IPS-20b (cell line): Measurements from ENCODE around the gene ATP5MG.

Experiments used
- H3K27ac ChIP-seq: one replicate; pipeline ENCODE4 v1.5.1; 2013; ENCODE audit warnings: low read length
- H3K27me3 ChIP-seq: 2 replicates; pipeline ENCODE4 v1.6.1; 2013; ENCODE audit warnings: mild to moderate bottlenecking, low read length, inconsistent platforms; ENCODE audit not compliant: insufficient read depth
- H3K36me3 ChIP-seq: 2 replicates; pipeline ENCODE4 v1.6.1; 2013; ENCODE audit warnings: low read depth, mild to moderate bottlenecking, inconsistent platforms, low read length, moderate library complexity; ENCODE audit not compliant: insufficient read depth
- H3K4me1 ChIP-seq: 2 replicates; pipeline ENCODE4 v1.6.1; 2013; ENCODE audit warnings: mild to moderate bottlenecking, control low read depth, inconsistent platforms, low read length, moderate library complexity; ENCODE audit not compliant: insufficient read depth
- H3K4me3 ChIP-seq: 2 replicates; pipeline ENCODE4 v1.5.1; 2013; ENCODE audit warnings: mild to moderate bottlenecking, low read length, inconsistent platforms
- H3K9ac ChIP-seq: 2 replicates; pipeline ENCODE4 v1.6.1; 2013; ENCODE audit warnings: low read depth, mild to moderate bottlenecking, inconsistent platforms, low read length, moderate library complexity
- H3K9me3 ChIP-seq: 2 replicates; pipeline ENCODE4 v1.6.1; 2013; ENCODE audit warnings: mild to moderate bottlenecking, low read depth, low read length, inconsistent platforms; ENCODE audit not compliant: insufficient read depth

The ATP5MG gene, protein sequence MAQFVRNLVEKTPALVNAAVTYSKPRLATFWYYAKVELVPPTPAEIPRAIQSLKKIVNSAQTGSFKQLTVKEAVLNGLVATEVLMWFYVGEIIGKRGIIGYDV

GRCh38 chr11:118401151-118401879 lies at the start of gene ATP5MG:
TSS of gene ATP5MG (plus strand) at chr11:118401606. CDS start at chr11:118401666, 60 bp downstream.
- H3K27me3 ChIP-seq, result no peaks in the 10 kb centered on the region
- 0 out of 2 replicates have a peak, but pooled peaks cover 3% of the 10 kb centered on the region for H3K4me1 ChIP-seq
- H3K9me3 ChIP-seq, result no peaks in the 10 kb centered on the region
- peak within 1 kb of the TSS; percentile 98 for H3K4me3 ChIP-seq
- peaks cover 37% of the 10 kb centered on the region for H3K36me3 ChIP-seq
- peak within 1 kb of the TSS; percentile 13 for H3K27ac ChIP-seq
- H3K9ac ChIP-seq, result peak within 1 kb of the TSS; percentile 95

DNA sequence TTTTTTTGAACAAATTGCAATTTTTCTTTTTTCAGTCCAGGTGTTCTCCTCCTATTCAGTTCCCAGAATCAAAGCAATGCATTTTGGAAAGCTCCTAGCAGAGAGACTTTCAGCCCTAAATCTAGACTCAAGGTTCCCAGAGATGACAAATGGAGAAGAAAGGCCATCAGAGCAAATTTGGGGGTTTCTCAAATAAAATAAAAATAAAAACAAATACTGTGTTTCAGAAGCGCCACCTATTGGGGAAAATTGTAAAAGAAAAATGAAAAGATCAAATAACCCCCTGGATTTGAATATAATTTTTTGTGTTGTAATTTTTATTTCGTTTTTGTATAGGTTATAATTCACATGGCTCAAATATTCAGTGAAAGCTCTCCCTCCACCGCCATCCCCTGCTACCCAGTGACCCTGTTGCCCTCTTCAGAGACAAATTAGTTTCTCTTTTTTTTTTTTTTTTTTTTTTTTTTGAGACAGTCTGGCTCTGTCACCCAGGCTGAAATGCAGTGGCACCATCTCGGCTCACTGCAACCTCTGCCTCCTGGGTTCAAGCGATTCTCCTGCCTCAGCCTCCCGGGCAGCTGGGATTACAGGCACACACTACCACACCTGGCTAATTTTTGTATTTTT lies 48.2 kb upstream of the ATP5MG start:
- no peak overlapping the region for H3K9ac ChIP-seq
- H3K9me3 ChIP-seq, result no peaks in the 10 kb centered on the region
- H3K27ac ChIP-seq, result no peak overlapping the region
- H3K27me3 ChIP-seq, result peaks cover 29% of the 10 kb centered on the region
- no peak overlapping the region for H3K4me3 ChIP-seq
- no peaks in the 10 kb centered on the region for H3K36me3 ChIP-seq
- no peaks in the 10 kb centered on the region for H3K4me1 ChIP-seq

- Histone ChIP-seq H3K9ac (no peak overlapping the region), H3K27ac (no peak overlapping the region), H3K36me3 (no peaks in the 10 kb centered on the region), H3K4me3 (no peak overlapping the region), H3K9me3 (no peaks in the 10 kb centered on the region), H3K27me3 (peaks cover 10% of the 10 kb centered on the region), H3K4me1 (peaks cover 2% of the 10 kb centered on the region; the same call in 1 of the 2 replicates)
Observed at GRCh38 chr11:118358071-118358470, 43.3 kb upstream of the ATP5MG start.

DNA sequence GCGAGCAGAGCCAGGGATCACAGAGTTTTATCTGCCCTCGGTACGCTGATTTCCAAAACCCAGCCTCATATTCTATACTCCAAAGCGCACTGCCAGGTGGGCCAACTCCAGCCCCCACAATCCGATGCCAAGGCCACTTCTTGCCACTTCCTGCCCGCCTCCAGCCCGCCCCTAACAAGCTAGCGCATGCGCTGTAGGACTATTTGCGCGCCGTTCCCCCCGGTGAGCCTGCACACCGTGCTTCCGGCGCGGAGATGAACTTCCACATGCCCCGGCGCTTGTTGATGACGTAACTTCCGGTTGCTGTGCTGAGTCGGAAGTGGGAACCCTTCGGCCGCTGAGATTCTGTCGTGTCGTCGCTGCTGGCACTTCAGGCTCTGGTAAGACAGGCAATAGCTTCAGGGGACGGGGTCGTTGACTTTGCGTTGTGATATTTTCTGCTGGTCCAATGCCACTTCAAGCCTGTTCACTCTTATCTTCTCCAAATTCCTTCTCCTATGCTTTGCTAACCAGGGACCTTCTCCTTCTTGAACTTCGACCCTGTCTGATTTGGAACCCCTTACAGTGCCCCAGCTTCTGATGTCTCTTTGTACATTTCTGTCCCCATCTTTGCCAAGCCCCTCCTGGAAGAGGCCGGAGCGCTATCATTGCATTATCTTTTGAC lies 42.0 kb upstream of the ATP5MG start, which contains the start of gene UBE4A:
UBE4A (plus strand) TSS at position 306 of the 664 bp plus-strand sequence. CDS start 5,481 bp downstream, outside the sequence.
- H3K27me3 ChIP-seq, result peaks cover 10% of the 10 kb centered on the region
- H3K27ac ChIP-seq, result no peak within 1 kb of the TSS
- peak within 1 kb of the TSS; percentile 97 for H3K4me3 ChIP-seq
- peak within 1 kb of the TSS; percentile 77; the same call in 1 of the 2 replicates for H3K9ac ChIP-seq
- H3K9me3 ChIP-seq, result no peaks in the 10 kb centered on the region
- peaks cover 2% of the 10 kb centered on the region; the same call in 1 of the 2 replicates for H3K4me1 ChIP-seq
- no peaks in the 10 kb centered on the region for H3K36me3 ChIP-seq

- H3K9me3 ChIP-seq, result no peaks in the 10 kb centered on the region
- H3K4me3 ChIP-seq, result no peak overlapping the region
- no peak overlapping the region for H3K27ac ChIP-seq
- no peak overlapping the region for H3K9ac ChIP-seq
- H3K36me3 ChIP-seq, result peaks cover 44% of the 10 kb centered on the region
- H3K27me3 ChIP-seq, result no peaks in the 10 kb centered on the region
- peaks cover 2% of the 10 kb centered on the region; the same call in 1 of the 2 replicates for H3K4me1 ChIP-seq
Observed at GRCh38 chr11:118364956-118365615, 36.3 kb upstream of the ATP5MG start.

DNA sequence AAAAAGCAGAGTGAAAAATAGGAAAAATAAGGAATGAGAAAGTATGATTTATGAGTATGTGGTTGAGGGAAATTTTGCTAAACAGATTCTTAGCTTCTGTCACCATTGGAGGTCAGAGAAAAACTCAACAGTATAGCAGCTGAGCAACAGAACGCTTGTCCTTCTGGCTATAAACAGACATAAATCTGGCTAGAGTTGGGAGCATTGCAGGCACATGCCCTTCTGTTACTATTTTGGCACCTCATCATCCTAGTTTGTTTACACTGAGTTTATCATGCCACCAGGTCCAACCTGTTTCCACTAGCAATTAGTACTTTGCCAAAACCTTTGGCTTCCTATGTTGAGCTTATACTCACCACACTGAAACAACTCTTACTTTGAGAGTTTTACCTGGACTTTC lies 35.1 kb upstream of the ATP5MG start:
- H3K4me3 ChIP-seq, result no peak overlapping the region
- no peaks in the 10 kb centered on the region for H3K9me3 ChIP-seq
- H3K9ac ChIP-seq, result no peak overlapping the region
- H3K36me3 ChIP-seq, result peaks cover 56% of the 10 kb centered on the region
- no peak overlapping the region for H3K27ac ChIP-seq
- H3K4me1 ChIP-seq, result no peaks in the 10 kb centered on the region
- no peaks in the 10 kb centered on the region for H3K27me3 ChIP-seq

- Histone ChIP-seq H3K4me3 (no peak overlapping the region), H3K27me3 (no peaks in the 10 kb centered on the region), H3K9me3 (no peaks in the 10 kb centered on the region), H3K27ac (no peak overlapping the region), H3K4me1 (no peaks in the 10 kb centered on the region), H3K9ac (no peak overlapping the region), H3K36me3 (peaks cover 85% of the 10 kb centered on the region)
Observed at GRCh38 chr11:118370774-118371173, 30.6 kb upstream of the ATP5MG start.

- no peak overlapping the region for H3K4me3 ChIP-seq
- H3K27me3 ChIP-seq, result no peaks in the 10 kb centered on the region
- no peaks in the 10 kb centered on the region for H3K4me1 ChIP-seq
- no peaks in the 10 kb centered on the region for H3K9me3 ChIP-seq
- H3K36me3 ChIP-seq, result peaks cover 90% of the 10 kb centered on the region
- no peak overlapping the region for H3K9ac ChIP-seq
- no peak overlapping the region for H3K27ac ChIP-seq
Observed at GRCh38 chr11:118373263-118373662, 28.1 kb upstream of the ATP5MG start.

DNA sequence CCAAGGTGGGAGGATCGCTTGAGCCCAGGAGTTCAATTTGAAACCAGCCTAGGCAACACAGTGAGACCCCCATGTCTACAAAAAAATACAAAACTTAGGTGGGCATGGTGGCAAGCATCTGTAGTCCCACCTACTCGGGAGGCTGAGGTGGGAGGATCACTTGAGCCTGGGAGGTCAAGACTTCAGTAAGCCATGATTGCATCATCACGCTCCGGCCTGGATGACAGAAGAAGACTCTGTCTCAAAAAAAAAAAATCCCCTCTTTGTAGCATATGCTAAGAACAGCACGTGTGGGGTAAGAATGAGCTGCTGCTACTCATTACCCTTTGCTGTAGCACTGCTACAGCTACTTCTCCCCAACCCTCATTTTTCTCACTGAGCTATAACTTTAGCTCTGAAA lies 27.5 kb upstream of the ATP5MG start:
- H3K9ac ChIP-seq, result no peak overlapping the region
- H3K27me3 ChIP-seq, result no peaks in the 10 kb centered on the region
- no peak overlapping the region for H3K4me3 ChIP-seq
- no peak overlapping the region for H3K27ac ChIP-seq
- no peaks in the 10 kb centered on the region for H3K4me1 ChIP-seq
- peaks cover 90% of the 10 kb centered on the region for H3K36me3 ChIP-seq
- H3K9me3 ChIP-seq, result no peaks in the 10 kb centered on the region

DNA sequence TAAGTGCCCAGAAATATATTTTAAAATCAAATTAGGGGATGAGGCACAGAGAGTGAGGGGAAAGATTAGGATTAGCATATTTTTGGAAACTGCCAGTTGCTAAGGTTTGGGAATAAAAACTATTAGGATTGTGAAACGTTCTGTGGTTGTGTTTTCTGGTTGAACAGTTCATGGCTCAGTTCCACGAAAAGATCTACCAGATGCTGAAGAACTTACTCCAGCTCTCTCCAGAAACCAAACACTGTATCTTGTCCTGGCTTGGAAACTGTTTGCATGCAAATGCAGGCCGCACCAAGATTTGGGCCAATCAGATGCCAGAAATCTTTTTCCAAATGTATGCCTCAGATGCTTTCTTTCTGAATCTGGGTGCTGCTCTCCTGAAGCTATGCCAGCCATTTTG lies 26.7 kb upstream of the ATP5MG start:
- H3K9me3 ChIP-seq, result no peaks in the 10 kb centered on the region
- no peak overlapping the region for H3K27ac ChIP-seq
- H3K9ac ChIP-seq, result no peak overlapping the region
- H3K36me3 ChIP-seq, result peaks cover 90% of the 10 kb centered on the region
- no peak overlapping the region for H3K4me3 ChIP-seq
- no peaks in the 10 kb centered on the region for H3K27me3 ChIP-seq
- H3K4me1 ChIP-seq, result no peaks in the 10 kb centered on the region

GRCh38 chr11:118375978-118376377 lies 25.4 kb upstream of the ATP5MG start:
- no peak overlapping the region for H3K9ac ChIP-seq
- H3K36me3 ChIP-seq, result peaks cover 88% of the 10 kb centered on the region
- no peak overlapping the region for H3K27ac ChIP-seq
- no peaks in the 10 kb centered on the region for H3K4me1 ChIP-seq
- H3K4me3 ChIP-seq, result no peak overlapping the region
- H3K27me3 ChIP-seq, result no peaks in the 10 kb centered on the region
- H3K9me3 ChIP-seq, result no peaks in the 10 kb centered on the region
